Activated naive CD8-positive, alpha-beta T cell (primary cell): ENCODE data around the gene DLG2.

Experiments
- H3K27ac Mint-ChIP-seq: one replicate; pipeline ENCODE4 v1.8.0; 2021; ENCODE audit warnings: mixed read lengths
- H3K27me3 Mint-ChIP-seq: one replicate; pipeline ENCODE4 v1.8.0; 2021; ENCODE audit warnings: mixed read lengths
- H3K36me3 Mint-ChIP-seq: one replicate; pipeline ENCODE4 v1.8.0; 2021; ENCODE audit warnings: mixed read lengths
- H3K4me1 Mint-ChIP-seq: one replicate; pipeline ENCODE4 v1.8.0; 2021; ENCODE audit warnings: low read depth, mixed read lengths
- H3K4me3 Mint-ChIP-seq: one replicate; pipeline ENCODE4 v1.8.0; 2021; ENCODE audit warnings: mild to moderate bottlenecking, mixed read lengths
- H3K9me3 Mint-ChIP-seq: one replicate; pipeline ENCODE4 v1.8.0; 2021; ENCODE audit warnings: low read depth, mixed read lengths

DLG2 gene

DNA sequence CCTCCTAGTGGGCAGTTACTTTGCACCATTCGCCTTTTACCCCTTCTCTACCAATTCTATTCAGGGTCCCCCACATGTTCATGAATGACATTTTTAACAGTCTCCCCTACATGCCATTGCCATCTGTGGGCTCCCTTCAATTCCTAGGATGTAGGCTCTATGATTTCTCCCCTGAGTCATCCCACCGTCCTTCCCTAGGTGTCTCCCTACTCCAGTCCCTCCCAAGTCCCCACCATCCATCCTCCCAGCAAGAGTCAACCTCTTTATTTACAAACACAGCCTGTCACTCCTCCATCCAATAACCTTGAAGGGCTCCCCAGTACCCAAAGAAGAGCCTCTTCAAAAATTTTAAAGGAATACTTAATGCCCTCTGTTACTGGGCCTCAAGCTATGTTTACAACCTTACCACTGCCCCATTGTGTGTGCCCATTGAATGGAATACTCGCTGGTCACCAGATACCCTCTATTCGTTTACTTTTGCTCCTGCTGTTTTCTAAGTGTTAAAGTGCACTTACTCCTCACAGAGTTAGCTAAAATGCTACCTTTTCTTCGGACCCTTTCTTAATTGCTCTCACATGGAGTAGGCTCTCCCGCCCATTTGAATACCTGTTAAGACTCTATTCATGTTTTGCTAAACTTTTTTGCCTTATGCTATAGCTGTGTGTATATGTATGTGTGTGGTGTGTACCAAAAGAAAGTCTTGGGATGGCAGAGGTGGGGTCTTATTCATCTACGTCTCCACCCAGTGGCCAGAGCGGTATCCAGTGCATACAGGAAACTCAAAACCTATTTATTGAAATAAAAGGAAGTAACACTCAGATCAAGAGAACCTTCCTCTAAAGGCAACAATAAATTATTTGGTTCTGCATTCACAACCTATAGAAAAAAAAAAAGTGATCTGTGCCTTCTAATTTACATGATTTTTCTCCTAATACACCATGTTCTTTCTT, 2105.2 kb downstream of the DLG2 start:
- Mint-ChIP-seq H3K27ac (no peak overlapping the region), H3K4me3 (no peak overlapping the region), H3K36me3 (no peaks in the 10 kb centered on the region), H3K9me3 (no peaks in the 10 kb centered on the region), H3K27me3 (peaks cover 4% of the 10 kb centered on the region), H3K4me1 (no peaks in the 10 kb centered on the region)

DNA sequence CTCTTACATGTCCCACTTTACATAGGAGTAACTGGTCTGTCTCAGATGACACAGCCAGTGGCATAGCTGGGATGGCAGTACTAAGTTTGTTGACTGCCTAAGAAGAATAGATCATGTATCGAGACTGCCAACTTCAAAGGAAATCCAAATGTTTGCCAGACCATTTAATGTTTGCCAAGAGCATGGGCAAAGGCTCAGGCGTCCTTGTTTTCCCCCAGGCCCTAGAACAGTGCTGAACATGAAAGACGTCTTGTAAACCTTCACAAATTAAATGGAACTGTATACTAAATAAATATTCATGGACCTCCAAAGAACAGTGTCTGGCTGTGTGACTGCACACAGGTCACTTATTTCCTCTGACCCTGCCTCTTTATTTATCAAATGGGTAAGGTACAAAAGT, 2106.3 kb downstream of the DLG2 start:
- H3K27ac Mint-ChIP-seq = no peak overlapping the region
- H3K9me3 Mint-ChIP-seq = peaks cover 3% of the 10 kb centered on the region
- H3K4me1 Mint-ChIP-seq = no peaks in the 10 kb centered on the region
- no peak overlapping the region for H3K4me3 Mint-ChIP-seq
- no peaks in the 10 kb centered on the region for H3K36me3 Mint-ChIP-seq
- H3K27me3 Mint-ChIP-seq = peaks cover 4% of the 10 kb centered on the region

DNA sequence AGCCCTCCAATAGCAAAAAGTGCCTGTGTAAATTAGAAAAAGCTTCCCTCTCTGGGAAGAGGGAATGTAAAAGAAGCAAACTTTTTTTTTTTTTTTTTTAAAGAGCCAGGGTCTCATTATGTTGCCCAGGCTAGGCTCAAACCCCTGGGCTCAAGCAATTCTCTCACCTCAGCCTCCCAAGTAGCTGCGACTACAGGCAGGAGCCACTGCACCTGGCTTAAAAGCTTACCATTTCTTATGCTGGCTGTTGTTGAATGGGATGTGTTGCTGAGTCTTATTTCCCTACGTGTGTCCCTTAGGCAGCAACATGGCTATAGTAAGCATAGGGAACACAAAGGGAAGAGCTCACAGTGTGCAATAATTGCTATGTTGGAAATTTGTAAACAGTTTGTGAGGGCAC, 2115.5 kb downstream of the DLG2 start:
- Mint-ChIP-seq H3K4me3 (no peak overlapping the region), H3K4me1 (no peaks in the 10 kb centered on the region), H3K36me3 (no peaks in the 10 kb centered on the region), H3K9me3 (peaks cover 3% of the 10 kb centered on the region), H3K27me3 (peaks cover 1% of the 10 kb centered on the region), H3K27ac (no peak overlapping the region)

DNA sequence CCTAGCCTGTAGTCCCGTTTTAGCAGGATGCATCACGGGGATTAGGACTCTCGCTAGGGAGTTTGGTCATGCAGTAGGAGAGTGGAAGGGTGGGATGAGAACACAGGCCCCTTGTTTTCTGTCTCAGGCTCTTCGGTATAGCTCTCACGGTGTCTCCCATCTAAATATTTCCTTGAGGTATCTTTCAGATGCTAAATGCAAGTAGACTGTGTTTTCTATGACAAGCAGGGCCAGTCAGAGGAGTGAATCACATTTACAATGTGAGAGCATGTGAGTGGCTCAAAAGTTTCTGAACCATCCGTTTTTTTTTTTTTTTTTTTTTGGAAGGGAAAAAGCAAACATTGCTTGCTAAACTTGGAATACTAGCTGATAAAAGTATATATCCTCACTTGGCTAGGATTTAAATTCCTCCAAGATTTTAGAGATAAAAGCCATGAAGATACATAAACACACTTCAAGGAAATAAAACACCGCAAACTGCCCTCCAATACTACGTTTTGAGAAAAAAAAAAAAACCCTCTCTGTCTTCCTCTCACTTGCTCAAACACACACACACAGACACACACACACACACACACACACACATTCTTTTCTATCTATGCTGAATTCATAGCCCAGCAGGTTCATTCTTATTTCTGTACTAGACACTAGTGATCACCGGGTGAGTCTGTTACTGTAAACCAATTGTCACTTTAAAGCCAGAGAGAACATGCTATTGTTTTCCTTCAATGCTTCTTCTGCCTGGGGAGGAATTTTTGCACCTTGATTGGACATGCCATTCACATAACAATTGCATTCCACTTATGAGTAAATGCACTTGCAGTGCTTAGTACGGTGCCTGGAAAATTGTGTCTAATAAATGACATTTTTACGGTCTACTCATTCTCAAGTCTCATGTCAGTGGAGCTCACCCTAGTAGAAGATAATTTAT, 2116.3 kb downstream of the DLG2 start:
- Mint-ChIP-seq H3K4me3 (no peak overlapping the region), H3K27me3 (peaks cover 1% of the 10 kb centered on the region), H3K36me3 (no peaks in the 10 kb centered on the region), H3K9me3 (no peaks in the 10 kb centered on the region), H3K4me1 (no peaks in the 10 kb centered on the region), H3K27ac (no peak overlapping the region)

DNA sequence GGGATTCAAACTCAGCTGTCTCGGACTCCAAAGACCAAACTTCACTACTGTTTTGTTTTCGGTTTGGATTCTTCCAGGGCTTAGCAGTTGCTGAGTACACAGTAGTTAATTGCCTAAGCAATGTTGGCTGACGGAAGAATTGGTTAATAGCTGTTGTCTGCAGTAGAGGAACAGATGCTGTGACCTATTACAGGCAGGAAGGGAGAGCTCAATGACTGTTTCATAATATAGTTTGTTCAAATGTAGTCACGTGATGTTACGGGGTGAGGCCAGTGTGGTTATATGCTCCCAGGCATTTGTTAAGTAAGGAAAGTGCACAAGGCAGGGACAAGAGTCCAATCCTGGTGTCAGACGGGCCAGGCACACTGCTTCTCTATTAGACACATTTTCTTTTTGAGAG, 2118.3 kb downstream of the DLG2 start:
- H3K27ac Mint-ChIP-seq = no peak overlapping the region
- no peak overlapping the region for H3K4me3 Mint-ChIP-seq
- H3K36me3 Mint-ChIP-seq = no peaks in the 10 kb centered on the region
- H3K9me3 Mint-ChIP-seq = no peaks in the 10 kb centered on the region
- no peaks in the 10 kb centered on the region for H3K4me1 Mint-ChIP-seq
- peaks cover 1% of the 10 kb centered on the region for H3K27me3 Mint-ChIP-seq

DNA sequence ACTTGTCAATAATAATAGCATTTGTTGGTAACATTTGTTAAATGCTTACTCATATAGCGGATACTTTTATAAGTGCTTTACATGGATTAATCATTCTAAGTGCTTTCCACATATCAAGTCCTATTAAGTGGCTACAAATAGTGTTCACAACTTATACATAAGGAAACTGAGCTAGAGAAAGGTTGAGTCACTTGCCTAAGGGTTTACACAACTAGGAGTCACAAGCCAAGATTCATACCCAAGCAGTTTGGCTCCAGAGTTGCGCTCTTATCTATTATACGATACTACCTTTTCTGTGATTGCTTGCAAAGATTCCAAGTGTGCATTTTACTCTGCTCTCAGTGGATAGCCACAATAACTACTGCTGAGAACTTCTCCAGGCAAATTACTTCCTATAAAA, 2125.1 kb downstream of the DLG2 start:
- no peak overlapping the region for H3K4me3 Mint-ChIP-seq
- no peaks in the 10 kb centered on the region for H3K4me1 Mint-ChIP-seq
- H3K27me3 Mint-ChIP-seq = no peaks in the 10 kb centered on the region
- H3K9me3 Mint-ChIP-seq = no peaks in the 10 kb centered on the region
- no peaks in the 10 kb centered on the region for H3K36me3 Mint-ChIP-seq
- H3K27ac Mint-ChIP-seq = no peak overlapping the region

DNA sequence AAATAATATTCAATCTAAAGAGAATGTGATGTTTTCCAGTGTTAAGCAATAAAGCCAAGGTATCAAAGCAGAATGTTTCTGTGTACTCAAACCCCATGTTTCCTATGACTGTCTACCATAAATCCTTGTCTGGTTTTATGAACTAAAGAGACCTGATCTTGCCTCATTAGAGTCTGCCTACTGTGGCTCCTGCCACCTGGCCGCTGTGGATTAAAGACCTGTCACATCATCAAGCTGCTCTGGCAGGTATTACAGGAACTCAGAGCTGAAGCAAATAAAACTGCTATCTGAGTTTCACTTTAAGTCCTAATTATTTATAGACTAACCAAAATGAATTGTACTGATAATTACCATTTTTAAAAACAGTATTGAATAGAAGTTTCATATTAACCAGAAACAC, 2133.2 kb downstream of the DLG2 start:
- H3K9me3 Mint-ChIP-seq = no peaks in the 10 kb centered on the region
- H3K27me3 Mint-ChIP-seq = peaks cover 15% of the 10 kb centered on the region
- no peak overlapping the region for H3K4me3 Mint-ChIP-seq
- no peaks in the 10 kb centered on the region for H3K4me1 Mint-ChIP-seq
- no peak overlapping the region for H3K27ac Mint-ChIP-seq
- H3K36me3 Mint-ChIP-seq = no peaks in the 10 kb centered on the region

DNA sequence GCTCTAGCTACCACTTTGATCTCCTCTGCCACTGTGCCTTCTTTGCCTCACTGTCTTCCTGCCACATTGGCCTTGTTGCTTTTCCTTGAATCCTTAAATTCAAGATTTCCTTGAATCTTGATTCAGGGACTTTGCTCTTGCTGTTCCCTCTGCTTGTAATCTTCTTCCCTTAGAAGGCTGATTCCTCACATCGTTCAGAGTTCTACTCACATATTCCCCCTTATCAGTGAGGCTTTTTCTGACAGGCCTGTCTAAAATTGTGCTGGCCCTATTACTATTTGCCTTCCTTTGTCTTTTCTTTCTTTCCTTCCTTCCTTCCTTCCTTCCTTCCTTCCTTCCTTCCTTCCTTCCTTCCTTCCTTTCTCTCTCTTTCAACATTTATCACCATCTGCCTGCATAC, 2134.1 kb downstream of the DLG2 start:
- H3K27me3 Mint-ChIP-seq = peaks cover 15% of the 10 kb centered on the region
- no peaks in the 10 kb centered on the region for H3K36me3 Mint-ChIP-seq
- no peak overlapping the region for H3K27ac Mint-ChIP-seq
- no peaks in the 10 kb centered on the region for H3K4me1 Mint-ChIP-seq
- H3K4me3 Mint-ChIP-seq = no peak overlapping the region
- H3K9me3 Mint-ChIP-seq = no peaks in the 10 kb centered on the region

DNA sequence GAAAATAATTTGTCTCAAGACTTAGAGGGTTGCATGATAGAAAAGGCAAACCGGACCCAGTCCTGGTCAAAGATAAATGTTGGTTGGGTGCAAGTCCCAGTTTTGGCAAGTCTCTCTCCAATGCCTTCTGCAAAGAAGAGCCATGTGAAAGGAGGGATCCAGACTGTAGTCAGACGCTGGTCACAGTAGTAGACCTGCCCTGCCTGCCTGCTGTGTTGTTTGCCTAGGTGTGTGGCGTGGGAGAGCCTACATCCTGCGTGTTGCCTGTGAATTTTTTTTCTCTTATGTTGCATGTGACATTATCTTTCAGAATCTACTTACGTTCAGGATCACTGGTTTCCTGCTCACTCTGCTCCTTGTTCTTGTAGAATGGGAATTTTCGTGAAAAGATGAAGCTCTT, 2143.3 kb downstream of the DLG2 start:
- no peaks in the 10 kb centered on the region for H3K36me3 Mint-ChIP-seq
- no peak overlapping the region for H3K4me3 Mint-ChIP-seq
- no peak overlapping the region for H3K27ac Mint-ChIP-seq
- no peaks in the 10 kb centered on the region for H3K4me1 Mint-ChIP-seq
- H3K27me3 Mint-ChIP-seq = peaks cover 3% of the 10 kb centered on the region
- H3K9me3 Mint-ChIP-seq = no peaks in the 10 kb centered on the region

DNA sequence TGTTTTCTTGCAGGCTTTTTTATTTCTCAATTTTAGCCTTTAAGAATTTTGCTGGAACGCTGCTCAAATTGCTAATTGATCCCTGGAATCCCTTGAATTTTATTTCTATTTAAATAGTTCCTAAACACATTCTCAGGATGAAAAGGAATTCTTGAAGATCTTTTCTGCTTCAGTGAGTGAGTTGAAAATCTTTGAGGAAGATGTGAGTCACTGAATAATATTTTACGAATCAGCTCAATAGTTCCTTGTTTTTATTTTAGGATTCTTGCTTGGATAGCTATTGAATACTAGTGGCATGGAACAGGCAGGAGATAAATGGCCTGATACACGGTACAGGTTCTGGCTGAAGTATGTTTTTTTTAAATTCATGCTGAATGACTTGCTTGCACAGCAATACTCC, 2146.3 kb downstream of the DLG2 start:
- Mint-ChIP-seq H3K9me3 (no peaks in the 10 kb centered on the region), H3K4me1 (no peaks in the 10 kb centered on the region), H3K36me3 (no peaks in the 10 kb centered on the region), H3K27me3 (peaks cover 3% of the 10 kb centered on the region), H3K27ac (no peak overlapping the region), H3K4me3 (no peak overlapping the region)

DNA sequence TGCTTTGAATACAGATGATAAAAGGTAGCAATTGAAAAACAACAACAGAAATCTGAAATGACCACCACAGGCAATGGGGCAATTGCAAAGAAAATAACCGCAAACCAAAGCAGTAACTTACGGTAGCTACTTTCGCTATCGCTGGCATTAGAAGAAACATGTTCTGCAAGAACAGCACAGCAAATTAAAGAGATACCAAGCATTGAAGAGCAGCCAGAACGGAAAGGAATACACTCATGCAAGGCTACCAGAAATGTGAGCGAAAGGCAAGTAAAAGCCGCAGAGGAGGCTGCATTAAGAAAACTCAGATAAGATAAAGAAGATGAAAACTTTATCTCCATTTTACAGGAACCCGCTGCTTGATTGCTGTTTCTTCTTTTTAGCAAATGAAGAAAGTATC, 2146.9 kb downstream of the DLG2 start:
- H3K4me3 Mint-ChIP-seq = no peak overlapping the region
- H3K9me3 Mint-ChIP-seq = no peaks in the 10 kb centered on the region
- H3K27ac Mint-ChIP-seq = no peak overlapping the region
- peaks cover 3% of the 10 kb centered on the region for H3K27me3 Mint-ChIP-seq
- no peaks in the 10 kb centered on the region for H3K4me1 Mint-ChIP-seq
- no peaks in the 10 kb centered on the region for H3K36me3 Mint-ChIP-seq

DNA sequence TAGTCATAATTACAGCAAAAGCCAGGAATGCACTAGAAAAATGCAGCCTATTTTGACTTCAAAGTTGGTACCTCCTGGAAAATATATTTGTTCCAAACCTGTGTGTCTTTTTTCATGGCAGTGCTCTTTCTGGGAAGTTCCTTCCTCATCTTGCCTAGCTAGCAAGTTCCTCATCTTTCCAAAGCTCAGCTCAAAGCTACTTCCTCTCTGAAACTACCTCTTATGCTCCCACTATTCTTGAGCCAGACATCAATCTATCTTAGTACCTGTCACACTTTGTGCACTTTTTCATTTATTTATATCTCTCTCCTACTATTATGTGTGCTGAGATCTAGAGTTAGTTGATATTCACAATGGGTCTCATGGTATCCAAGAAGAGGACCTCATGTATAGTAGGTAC, 2149.4 kb downstream of the DLG2 start:
- H3K27me3 Mint-ChIP-seq = peaks cover 4% of the 10 kb centered on the region
- H3K4me3 Mint-ChIP-seq = no peak overlapping the region
- H3K4me1 Mint-ChIP-seq = no peaks in the 10 kb centered on the region
- H3K27ac Mint-ChIP-seq = no peak overlapping the region
- no peaks in the 10 kb centered on the region for H3K9me3 Mint-ChIP-seq
- H3K36me3 Mint-ChIP-seq = no peaks in the 10 kb centered on the region

DNA sequence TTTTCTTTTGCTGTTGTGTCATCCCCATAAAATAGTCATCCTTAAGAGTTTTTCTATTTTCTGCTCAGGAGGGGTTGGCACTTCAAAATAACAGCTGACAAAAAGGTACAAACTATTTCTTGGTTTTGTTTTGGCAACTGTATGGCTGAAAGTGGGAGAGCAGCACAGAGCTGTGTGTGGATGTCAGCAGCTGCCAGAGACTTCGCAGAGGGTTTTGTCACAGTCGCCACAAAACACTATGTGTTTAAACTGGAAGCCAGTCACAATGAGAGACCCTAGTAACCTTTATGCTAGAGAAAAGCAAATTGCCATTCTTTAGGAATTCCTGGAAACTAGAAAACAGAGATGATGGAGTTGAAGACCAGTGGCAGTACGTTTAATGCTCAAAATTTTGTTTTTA, 2151.4 kb downstream of the DLG2 start:
- H3K36me3 Mint-ChIP-seq = no peaks in the 10 kb centered on the region
- no peaks in the 10 kb centered on the region for H3K4me1 Mint-ChIP-seq
- no peaks in the 10 kb centered on the region for H3K9me3 Mint-ChIP-seq
- H3K27me3 Mint-ChIP-seq = peaks cover 4% of the 10 kb centered on the region
- no peak overlapping the region for H3K4me3 Mint-ChIP-seq
- no peak overlapping the region for H3K27ac Mint-ChIP-seq

DNA sequence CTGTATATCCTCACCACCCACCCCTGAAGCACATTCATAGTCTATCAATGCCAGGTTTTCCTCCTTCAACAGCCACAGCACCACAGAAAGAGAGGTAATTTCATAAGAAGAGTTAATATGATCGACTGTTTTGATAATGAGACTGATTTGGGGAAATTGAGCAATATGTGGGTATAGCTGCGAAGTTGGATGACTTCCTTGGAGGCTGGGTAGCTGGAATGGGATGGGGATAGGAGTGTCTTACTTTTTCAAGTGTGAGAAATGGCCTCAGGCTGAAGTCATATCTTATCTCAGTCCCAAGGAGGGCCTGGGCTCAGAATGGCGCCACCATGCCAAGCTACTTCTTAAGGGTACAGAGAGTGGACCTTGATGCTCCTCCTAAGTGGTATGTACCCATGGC, 2153.4 kb downstream of the DLG2 start:
- H3K4me1 Mint-ChIP-seq = no peaks in the 10 kb centered on the region
- no peak overlapping the region for H3K27ac Mint-ChIP-seq
- no peaks in the 10 kb centered on the region for H3K9me3 Mint-ChIP-seq
- H3K36me3 Mint-ChIP-seq = no peaks in the 10 kb centered on the region
- H3K4me3 Mint-ChIP-seq = no peak overlapping the region
- H3K27me3 Mint-ChIP-seq = peaks cover 2% of the 10 kb centered on the region

DNA sequence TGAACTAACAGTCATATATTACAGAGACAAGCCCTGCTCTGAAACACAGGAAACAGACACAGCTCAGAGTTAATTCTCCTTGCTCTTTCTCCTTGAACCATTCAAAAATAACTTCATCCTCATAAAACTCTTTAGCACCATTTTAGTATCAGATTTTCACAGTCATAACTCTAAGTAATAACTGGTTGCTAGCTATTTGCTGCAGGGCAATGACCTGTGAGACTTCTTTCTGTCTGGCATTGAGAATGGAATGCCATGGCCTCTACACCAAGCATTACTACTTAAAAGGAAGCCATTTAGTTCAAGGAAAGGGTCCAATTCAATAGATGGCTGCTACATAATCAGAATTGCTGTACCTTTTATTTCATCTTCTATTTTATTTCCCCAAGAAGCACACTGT, 2154.3 kb downstream of the DLG2 start:
- Mint-ChIP-seq H3K9me3 (no peaks in the 10 kb centered on the region), H3K27me3 (peaks cover 2% of the 10 kb centered on the region), H3K4me1 (no peaks in the 10 kb centered on the region), H3K27ac (no peak overlapping the region), H3K4me3 (no peak overlapping the region), H3K36me3 (no peaks in the 10 kb centered on the region)
